ENCODE data around the gene NACC1. TPM values are rescaled to one million over a fixed set of nuclear protein-coding genes. Genes with fewer than 3 reads are reported as not detected.

Gene NACC1
- total and polyA plus RNA-seq, 2 of the 13 experiments (the other 11 are each of a cell fraction or from before 2014, with no cell fraction given): 31.8 to 42.3 TPM

DNA sequence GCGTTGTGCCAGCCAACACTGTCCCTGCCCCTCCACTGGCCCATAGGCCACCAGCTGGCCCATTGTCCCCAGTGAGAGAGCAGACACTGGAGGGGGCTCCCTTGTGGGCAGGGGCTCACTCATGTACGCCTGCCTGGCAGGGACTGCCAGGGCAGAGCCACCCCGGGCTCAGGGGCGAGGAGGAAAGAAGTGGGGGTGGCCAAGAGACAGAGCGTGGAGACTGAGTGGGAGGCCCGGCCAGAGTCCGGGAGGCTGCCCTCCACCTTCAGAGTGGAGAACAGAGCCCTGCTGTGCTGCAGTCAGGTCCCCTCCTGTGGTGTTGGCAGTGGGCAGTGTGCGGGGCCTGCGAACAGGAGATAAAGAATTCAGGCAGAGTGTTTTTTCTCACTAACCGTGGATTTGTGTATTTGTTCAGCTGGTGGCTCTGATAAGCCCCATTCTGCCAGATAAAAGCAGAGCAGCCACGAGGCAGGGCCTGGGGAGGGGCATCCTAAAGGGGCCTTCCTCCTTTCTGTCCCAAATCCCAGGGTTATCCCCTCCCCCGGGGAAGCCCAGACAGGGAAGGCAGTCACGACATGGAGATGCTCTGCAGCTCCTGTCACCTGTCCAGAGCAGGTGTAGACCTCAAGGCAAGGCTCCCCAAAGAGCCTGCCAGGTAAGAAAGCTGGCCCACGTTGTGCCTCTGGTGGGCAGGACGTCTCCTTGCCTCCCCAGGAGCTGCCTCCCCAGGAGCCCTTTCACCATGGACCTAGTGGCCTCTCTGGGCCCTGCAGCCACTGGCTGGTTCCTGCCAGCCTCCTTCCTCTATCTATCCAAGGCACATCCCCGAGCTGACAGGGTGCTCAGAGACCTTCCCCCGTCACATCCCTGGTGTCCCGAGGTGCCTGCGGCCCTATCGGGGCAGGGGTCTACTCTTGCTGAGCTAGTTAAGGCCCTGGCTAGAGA lies 48.4 kb upstream of the NACC1 start:
- H4K20me1 ChIP-seq (ENCODE audit: insufficient read depth, low read length): no peaks in the 10 kb centered on the region
- intact Hi-C loops (cut with micrococcal nuclease; ENCODE audit: unreplicated experiment) (no loop called here), in situ Hi-C loops (cut with HindIII; ENCODE audit: extremely low pct_ligation_motif_present, low pct_unique_long_range_greater_than_20kb) (no loop called here)
- BruUV-seq (replicated peaks): no TSS peak
- no peak overlapping the region for H3K4me3 ChIP-seq (replicated peaks in 1 of 3; ENCODE audit: insufficient read depth in 1 of 3, low read depth in 2 of 3, low read length in 3 of 3)
- 78% methylated on average over 10 of the region's 20 CpGs for WGBS (ENCODE audit: low lambda C conversion rate)
- H3K4me2 ChIP-seq (ENCODE audit: low read depth, low read length): no peak overlapping the region
- FAIRE-seq (no peak), DNase-seq (ENCODE audit: low spot score) (no peak), ATAC-seq (peak; percentile 23)
- H3K79me2 ChIP-seq (ENCODE audit: insufficient read depth, low read length): peaks cover 3% of the 10 kb centered on the region
- no peaks in the 10 kb centered on the region for H3K27me3 ChIP-seq (ENCODE audit: control insufficient read depth in 1 of 2, insufficient read depth in 2 of 2, low read length in 2 of 2)
- H3K36me3 ChIP-seq (replicated peaks in 1 of 2; ENCODE audit: control insufficient read depth in 1 of 2, insufficient read depth in 2 of 2, low read length in 2 of 2): peaks cover 9 to 24% of the 10 kb centered on the region in 2 experiments; a peak in 4 of 5 replicates
- no peak overlapping the region for H3K27ac ChIP-seq (ENCODE audit: extremely low read length, insufficient read depth, low read length)
- H3K4me1 ChIP-seq (ENCODE audit: insufficient read depth, low read length): peaks cover 26% of the 10 kb centered on the region
- no peak overlapping the region for H3K9ac ChIP-seq (ENCODE audit: insufficient read depth, low read depth, low read length)
- ChIA-PET POLR2A (interaction anchor here (1.3 kb wide), 1 partner anchor 15 kb away, joined by 3 read pairs; no protein-coding TSS in a partner anchor), CTCF (ENCODE audit: low intra/inter-chr PET ratio, low total read pairs) (no interaction called here)
- no peak overlapping the region for H2AFZ ChIP-seq (ENCODE audit: low read length)
- no peaks in the 10 kb centered on the region for H3K9me3 ChIP-seq (ENCODE audit: low read length)
- TF ChIP-seq, protein P1, sequence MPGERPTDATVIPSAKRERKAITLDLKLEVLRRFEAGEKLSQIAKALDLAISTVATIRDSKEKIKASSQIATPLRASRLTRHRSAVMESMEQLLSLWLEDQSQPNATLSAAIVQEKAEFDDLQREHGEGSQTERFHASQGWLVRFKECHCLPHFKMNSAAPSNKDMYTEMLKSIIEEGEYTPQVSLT (CRISPR knock-in tag; IDR thresholded peaks at IDR 0.05; ENCODE audit: borderline replicate concordance, low read depth): no peak
- TF ChIP-seq RFXAP (CRISPR knock-in tag; IDR thresholded peaks at IDR 0.05; ENCODE audit: borderline replicate concordance) (no peak), ZNF121 (CRISPR knock-in tag; IDR thresholded peaks at IDR 0.05) (no peak), IRX3 (CRISPR knock-in tag; IDR thresholded peaks at IDR 0.05; ENCODE audit: borderline replicate concordance, low read depth) (no peak), HNRNPLL (IDR thresholded peaks at IDR 0.05; ENCODE audit: low read depth, low read length, poor library complexity, severe bottlenecking) (peak; percentile 18), ZNF768 (CRISPR knock-in tag; IDR thresholded peaks at IDR 0.05) (peak; percentile 53; the same call in 1 of the 2 replicates), MXD4 (CRISPR knock-in tag; IDR thresholded peaks at IDR 0.05) (no peak), ZNF572 (CRISPR knock-in tag; IDR thresholded peaks at IDR 0.05) (no peak), FOXA1 (IDR thresholded peaks at IDR 0.05) (no peak), FOXA1 (CRISPR knock-in tag; IDR thresholded peaks at IDR 0.05) (no peak), REL (CRISPR knock-in tag; conservative IDR thresholded peaks at IDR 0.05) (no peak), AGO2 (optimal IDR thresholded peaks at IDR 0.05; ENCODE audit: low read depth, low read length) (peak; percentile 24)
- TF ChIP-seq, protein P2, sequence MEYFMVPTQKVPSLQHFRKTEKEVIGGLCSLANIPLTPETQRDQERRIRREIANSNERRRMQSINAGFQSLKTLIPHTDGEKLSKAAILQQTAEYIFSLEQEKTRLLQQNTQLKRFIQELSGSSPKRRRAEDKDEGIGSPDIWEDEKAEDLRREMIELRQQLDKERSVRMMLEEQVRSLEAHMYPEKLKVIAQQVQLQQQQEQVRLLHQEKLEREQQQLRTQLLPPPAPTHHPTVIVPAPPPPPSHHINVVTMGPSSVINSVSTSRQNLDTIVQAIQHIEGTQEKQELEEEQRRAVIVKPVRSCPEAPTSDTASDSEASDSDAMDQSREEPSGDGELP (IDR thresholded peaks at IDR 0.05; ENCODE audit: borderline replicate concordance, low read depth): peak; percentile 58; the same call in 1 of the 2 replicates
- TF ChIP-seq, protein P3, sequence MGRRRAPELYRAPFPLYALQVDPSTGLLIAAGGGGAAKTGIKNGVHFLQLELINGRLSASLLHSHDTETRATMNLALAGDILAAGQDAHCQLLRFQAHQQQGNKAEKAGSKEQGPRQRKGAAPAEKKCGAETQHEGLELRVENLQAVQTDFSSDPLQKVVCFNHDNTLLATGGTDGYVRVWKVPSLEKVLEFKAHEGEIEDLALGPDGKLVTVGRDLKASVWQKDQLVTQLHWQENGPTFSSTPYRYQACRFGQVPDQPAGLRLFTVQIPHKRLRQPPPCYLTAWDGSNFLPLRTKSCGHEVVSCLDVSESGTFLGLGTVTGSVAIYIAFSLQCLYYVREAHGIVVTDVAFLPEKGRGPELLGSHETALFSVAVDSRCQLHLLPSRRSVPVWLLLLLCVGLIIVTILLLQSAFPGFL (CRISPR knock-in tag; IDR thresholded peaks at IDR 0.05): no peak
- TF ChIP-seq, protein P4, sequence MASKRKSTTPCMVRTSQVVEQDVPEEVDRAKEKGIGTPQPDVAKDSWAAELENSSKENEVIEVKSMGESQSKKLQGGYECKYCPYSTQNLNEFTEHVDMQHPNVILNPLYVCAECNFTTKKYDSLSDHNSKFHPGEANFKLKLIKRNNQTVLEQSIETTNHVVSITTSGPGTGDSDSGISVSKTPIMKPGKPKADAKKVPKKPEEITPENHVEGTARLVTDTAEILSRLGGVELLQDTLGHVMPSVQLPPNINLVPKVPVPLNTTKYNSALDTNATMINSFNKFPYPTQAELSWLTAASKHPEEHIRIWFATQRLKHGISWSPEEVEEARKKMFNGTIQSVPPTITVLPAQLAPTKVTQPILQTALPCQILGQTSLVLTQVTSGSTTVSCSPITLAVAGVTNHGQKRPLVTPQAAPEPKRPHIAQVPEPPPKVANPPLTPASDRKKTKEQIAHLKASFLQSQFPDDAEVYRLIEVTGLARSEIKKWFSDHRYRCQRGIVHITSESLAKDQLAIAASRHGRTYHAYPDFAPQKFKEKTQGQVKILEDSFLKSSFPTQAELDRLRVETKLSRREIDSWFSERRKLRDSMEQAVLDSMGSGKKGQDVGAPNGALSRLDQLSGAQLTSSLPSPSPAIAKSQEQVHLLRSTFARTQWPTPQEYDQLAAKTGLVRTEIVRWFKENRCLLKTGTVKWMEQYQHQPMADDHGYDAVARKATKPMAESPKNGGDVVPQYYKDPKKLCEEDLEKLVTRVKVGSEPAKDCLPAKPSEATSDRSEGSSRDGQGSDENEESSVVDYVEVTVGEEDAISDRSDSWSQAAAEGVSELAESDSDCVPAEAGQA (IDR thresholded peaks at IDR 0.05; ENCODE audit: low read depth): no peak
- TF ChIP-seq, protein P4 (CRISPR knock-in tag; IDR thresholded peaks at IDR 0.05; ENCODE audit: borderline replicate concordance): no peak

Data from HepG2 (cell line).